ENCODE measurements around the gene INPPL1. TPM values are rescaled to one million over a fixed set of nuclear protein-coding genes. Genes with fewer than 3 reads are reported as not detected.

Gene INPPL1
- total RNA-seq, 4 donors from 2014 or later = 65.8 to 134 (median 92.4) TPM

GRCh38 chr11:72233056-72233772, 8.6 kb downstream of the INPPL1 start:
- peaks cover 0 to 74% (median 15%) of the 10 kb centered on the region in 3 donors for H3K4me1 ChIP-seq
- WGBS, 2 donors (ENCODE audit: low coverage in 1 of 2) = 70 to 100% methylated on average over 2 of the region's 13 CpGs
- TF ChIP-seq POLR2A (IDR thresholded peaks at IDR 0.05) = no peak
- TF ChIP-seq EP300 (IDR thresholded peaks at IDR 0.05) = no peak
- no peak for TF ChIP-seq POLR2AphosphoS5 (IDR thresholded peaks at IDR 0.05)
- no peak for TF ChIP-seq CTCF (IDR thresholded peaks at IDR 0.05)
- no peaks in the 10 kb centered on the region for H3K9me3 ChIP-seq
- H3K27ac ChIP-seq = peak overlapping the region in 3 of 4 donors; percentile 48
- H3K4me3 ChIP-seq = no peak overlapping the region
- peaks cover 0 to 100% of the 10 kb centered on the region in 2 donors for H3K36me3 ChIP-seq
- H3K27me3 ChIP-seq = no peaks in the 10 kb centered on the region
- ATAC-seq = no peak

- no peak for ATAC-seq
- 86 to 92% methylated on average over 2 to 6 of the region's 8 CpGs for WGBS, 2 donors (ENCODE audit: low coverage in 1 of 2)
- H3K36me3 ChIP-seq = peaks cover 0 to 94% of the 10 kb centered on the region in 2 donors
Measured at GRCh38 chr11:72233773-72234513, 9.4 kb downstream of the INPPL1 start.

GRCh38 chr11:72234514-72234830, 9.9 kb downstream of the INPPL1 start:
- peaks cover 0 to 77% (median 28%) of the 10 kb centered on the region in 3 donors for H3K4me1 ChIP-seq
- H3K27me3 ChIP-seq = no peaks in the 10 kb centered on the region
- WGBS, 2 donors (ENCODE audit: low coverage in 1 of 2) = 71 to 82% methylated on average over 1 to 2 of the region's 3 CpGs
- peaks cover 0 to 89% of the 10 kb centered on the region in 2 donors for H3K36me3 ChIP-seq
- no peak for ATAC-seq
- peak overlapping the region in 2 of 4 donors; percentile 39 to 48 for H3K27ac ChIP-seq
- no peak overlapping the region for H3K4me3 ChIP-seq
- no peaks in the 10 kb centered on the region for H3K9me3 ChIP-seq
- no peak for TF ChIP-seq EP300 (IDR thresholded peaks at IDR 0.05)
- no peak for TF ChIP-seq CTCF (IDR thresholded peaks at IDR 0.05)
- TF ChIP-seq POLR2A (IDR thresholded peaks at IDR 0.05) = no peak
- no peak for TF ChIP-seq POLR2AphosphoS5 (IDR thresholded peaks at IDR 0.05)

More at GRCh38 chr11:72233773-72234513, 9.4 kb downstream of the INPPL1 start:
- TF ChIP-seq POLR2AphosphoS5 (IDR thresholded peaks at IDR 0.05) (no peak), EP300 (IDR thresholded peaks at IDR 0.05) (no peak), CTCF (IDR thresholded peaks at IDR 0.05) (no peak), POLR2A (IDR thresholded peaks at IDR 0.05) (no peak)
- Histone ChIP-seq H3K27me3 (no peaks in the 10 kb centered on the region), H3K27ac (peak overlapping the region in 2 of 4 donors; percentile 48), H3K9me3 (no peaks in the 10 kb centered on the region), H3K4me1 (peaks cover 0 to 74% (median 22%) of the 10 kb centered on the region in 3 donors), H3K4me3 (no peak overlapping the region)

GRCh38 chr11:72234920-72235319, 10.4 kb downstream of the INPPL1 start:
- TF ChIP-seq EP300 (IDR thresholded peaks at IDR 0.05) = no peak
- TF ChIP-seq POLR2AphosphoS5 (IDR thresholded peaks at IDR 0.05) = no peak
- no peak for TF ChIP-seq CTCF (IDR thresholded peaks at IDR 0.05)
- no peak for TF ChIP-seq POLR2A (IDR thresholded peaks at IDR 0.05)
- peaks cover 0 to 84% of the 10 kb centered on the region in 2 donors for H3K36me3 ChIP-seq
- no peaks in the 10 kb centered on the region for H3K27me3 ChIP-seq
- peaks cover 0 to 82% (median 29%) of the 10 kb centered on the region in 3 donors for H3K4me1 ChIP-seq
- peak overlapping the region in 3 of 4 donors; percentile 39 to 89 (median 70) for H3K27ac ChIP-seq
- H3K9me3 ChIP-seq = no peaks in the 10 kb centered on the region
- WGBS, 2 donors (ENCODE audit: low coverage in 1 of 2) = 96% methylated on average over 4 of the region's 4 CpGs; no CpG with 5 or more reads in 1 of the 2 donors
- no peak for ATAC-seq
- H3K4me3 ChIP-seq = no peak overlapping the region

All from gastroesophageal sphincter (tissue), 4 donors.